NCI-H446 treated with DMSO at 0.1 percent for 48 hours (cell line): ENCODE results near the gene PLEK.
"Not testable (repeated sequence)": the region's sequence is repeated elsewhere in the genome, so short reads cannot be mapped to it uniquely, and the experiment has no call there.

Experiments
- DNase-seq: peaks from one replicate; lab custom pipeline; 2025; lab: John Stamatoyannopoulos, UW

PLEK gene

DNA sequence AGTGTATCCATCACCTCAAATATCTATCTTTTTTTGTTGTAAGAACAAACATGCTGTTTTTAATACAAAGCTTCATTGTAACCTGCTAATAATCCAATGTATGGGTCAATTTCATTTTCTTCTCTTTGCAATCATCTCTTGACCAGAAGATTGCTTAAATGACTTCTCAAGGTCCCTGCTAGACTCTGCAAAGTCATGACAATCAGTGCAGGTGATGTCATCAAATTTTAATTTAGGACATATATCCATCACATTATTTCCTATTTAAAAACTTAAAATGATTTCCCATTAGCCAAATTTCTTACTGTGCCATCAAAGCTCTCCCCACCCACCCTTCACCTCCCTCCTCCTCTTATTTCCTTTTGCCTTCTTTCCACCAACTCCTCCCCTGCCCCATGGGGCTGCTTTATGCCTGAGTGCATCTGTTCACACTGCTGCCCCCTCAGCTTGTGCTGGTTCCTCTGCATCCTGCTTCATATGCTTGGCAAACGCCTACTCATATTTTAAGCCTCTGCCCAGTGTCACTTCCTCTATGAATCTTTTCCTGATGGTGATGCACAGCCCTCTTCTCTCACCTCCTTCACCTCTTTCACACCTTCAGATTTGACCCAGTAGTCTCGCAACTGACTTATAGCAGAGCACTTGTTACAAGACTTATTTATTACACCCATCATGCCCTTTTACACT, 20.3 kb downstream of the PLEK start:
- no peak for DNase-seq

DNA sequence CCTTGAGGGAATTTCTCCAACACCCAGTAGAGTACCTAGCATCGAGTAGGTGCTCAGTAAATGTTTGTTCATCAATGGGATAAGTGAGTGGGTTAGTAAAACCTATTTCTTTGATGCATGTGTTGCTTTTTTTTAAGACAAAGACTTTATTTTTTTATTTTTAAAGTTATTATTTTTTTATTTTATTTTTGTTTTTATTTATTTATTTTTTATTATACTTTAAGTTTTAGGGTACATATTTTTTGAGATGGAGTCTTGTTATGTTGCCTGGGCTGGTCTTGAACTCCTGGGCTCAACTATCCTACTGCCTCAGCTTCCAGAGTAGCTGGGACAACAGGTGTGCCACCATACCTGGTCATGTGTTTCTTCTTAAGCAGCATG, 20.8 kb downstream of the PLEK start:
- no peak for DNase-seq

DNA sequence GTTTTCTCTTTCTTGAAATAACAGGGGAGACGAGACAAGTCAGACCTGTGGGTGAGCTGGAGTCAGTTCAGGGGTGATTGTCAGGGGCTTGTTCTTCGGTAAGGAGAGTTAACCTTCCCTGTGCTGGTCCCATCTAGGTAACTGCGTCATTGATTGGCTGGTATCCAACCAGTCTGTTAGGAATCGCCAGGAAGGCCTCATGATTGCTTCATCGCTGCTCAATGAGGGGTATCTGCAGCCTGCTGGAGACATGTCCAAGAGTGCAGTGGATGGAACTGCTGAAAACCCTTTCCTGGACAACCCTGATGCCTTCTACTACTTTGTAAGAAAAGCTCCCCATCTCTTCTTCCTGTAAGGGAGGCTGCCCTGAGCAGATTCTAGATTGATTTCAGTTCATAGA, 21.3 kb downstream of the PLEK start:
- DNase-seq, result no peak

DNA sequence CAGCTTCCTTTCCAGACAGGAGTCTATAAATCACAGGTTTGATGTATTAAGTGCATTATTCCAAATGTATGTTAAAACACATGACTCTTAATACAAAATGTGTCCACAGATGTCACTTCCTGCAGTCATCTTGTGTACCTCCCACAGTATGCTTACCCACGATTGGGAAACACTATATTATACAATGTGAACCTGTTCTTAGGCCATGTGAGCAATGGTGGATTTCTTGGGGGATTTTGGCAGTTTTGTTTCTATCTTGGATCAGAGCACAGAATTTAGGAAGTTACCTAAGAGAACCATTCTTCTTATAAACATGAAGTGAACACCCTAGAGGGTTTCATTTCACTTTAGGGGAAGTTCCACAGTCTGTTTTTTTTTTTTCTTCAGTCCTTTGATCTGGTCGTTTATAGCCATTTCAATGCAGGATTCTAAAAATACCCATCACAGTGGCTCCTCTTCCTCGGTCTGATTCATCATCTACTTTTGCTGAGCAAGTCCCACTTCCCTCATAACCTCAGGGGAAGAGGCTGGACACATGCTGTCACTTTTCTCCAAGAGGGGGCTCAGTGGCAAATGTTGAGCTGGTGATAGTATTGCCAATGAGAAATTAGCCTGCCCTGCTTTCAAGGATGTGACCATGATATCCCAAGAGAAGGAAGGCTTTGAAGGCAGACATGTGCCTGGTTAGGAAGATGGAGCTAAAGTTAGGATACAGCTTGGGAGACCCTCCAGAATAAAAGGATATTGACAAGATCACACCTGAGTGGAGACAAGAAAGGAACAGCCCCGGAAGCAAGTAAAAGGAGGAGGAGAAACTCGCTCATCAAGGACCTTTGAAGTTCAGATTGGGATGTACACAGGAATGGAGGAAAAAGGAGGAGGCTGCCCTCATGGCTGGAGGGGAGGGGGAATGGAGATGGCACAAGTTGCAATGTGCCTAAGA, 22.6 kb downstream of the PLEK start:
- DNase-seq, result no peak

DNA sequence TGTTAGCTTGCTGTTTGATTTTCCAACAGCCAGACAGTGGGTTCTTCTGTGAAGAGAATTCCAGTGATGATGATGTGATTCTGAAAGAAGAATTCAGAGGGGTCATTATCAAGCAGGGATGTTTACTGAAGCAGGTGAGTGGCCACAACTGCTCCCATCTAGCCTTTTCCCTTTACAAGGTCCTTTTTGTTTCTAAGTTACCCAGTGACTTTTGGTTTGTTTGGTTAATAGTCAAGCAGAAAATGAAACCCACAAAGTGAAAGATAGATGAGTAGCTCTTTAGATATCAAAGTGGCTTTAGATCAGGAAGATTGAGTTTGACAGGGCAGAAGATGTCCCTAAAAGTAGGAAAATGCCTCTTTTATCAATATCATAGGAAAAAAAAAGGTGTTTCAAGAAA, 23.3 kb downstream of the PLEK start:
- no peak for DNase-seq

DNA sequence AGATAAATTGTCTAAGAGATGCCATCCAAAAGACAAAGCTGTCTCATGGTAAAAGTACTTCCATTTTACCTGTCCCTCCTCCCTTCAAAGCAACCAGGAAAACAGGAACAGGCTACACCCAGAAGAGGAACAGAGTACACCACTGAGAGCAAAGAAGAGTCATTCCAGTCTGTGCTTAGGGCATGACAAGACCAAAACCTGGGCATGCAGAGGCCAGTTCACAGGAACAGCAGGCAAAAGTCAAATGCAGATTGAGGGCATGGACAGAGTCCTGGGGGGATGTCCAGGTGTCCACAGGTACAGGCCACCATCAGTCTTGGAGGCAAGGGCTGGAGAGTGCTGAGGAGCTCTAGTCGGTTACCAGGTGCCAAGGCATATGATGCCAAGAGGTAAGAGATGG, 23.7 kb downstream of the PLEK start:
- no peak for DNase-seq

DNA sequence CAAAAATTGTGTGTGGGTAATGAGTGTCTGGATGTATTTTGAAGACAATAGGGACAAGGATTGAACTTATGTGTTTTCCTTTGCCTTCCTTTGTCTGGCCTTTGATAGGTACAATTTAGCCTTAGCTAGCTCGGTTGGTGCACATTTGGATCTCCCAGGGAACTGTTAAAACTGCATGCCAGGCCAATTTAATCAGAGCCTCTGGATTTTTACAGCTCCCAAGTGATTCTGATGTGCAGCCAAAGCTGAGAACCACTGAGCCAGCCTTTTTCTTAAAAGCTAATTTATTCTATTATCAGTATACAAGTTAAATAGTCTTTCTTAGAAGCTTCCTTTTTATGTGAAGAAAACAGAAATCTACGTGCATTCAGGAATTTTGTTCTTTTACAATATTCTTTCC, 25.0 kb downstream of the PLEK start:
- no peak for DNase-seq

DNA sequence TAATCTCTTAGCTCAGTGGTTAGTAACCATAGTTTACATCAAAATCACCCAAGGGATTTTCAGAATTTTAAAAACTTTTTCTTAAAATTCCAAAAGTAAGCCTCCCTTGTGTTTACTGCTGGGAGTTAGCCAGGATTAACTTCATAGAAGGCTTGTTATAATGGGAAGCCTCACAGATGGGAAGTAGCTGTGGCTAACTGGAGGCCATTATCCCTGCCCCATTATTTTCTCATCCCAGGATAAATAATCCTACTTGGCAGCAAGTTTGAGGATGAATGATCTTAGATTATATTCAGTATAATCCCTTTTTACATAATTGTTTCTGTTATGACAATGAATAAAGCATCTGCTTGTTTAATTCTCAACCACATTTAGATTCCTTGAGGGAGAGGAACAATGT, 25.5 kb downstream of the PLEK start:
- DNase-seq, result no peak

DNA sequence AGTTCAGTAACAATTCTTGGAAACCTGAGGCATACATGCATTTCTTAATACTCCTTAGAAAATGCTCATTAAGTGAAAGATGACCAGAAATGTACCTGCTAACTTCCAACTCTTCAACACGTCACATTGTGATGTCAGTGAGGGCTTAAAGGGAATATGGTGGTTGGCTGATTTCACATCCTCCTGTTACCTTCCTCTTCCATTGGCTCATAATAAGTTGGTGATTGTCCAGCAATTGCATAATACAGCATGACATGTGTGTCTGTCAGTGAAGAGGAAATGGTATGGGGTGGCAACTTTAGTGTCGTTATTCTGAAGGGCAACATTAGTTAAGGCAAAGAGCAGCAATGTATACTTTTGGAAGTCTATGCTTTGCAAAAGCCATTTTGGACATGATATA, 26.0 kb downstream of the PLEK start:
- DNase-seq, result no peak

DNA sequence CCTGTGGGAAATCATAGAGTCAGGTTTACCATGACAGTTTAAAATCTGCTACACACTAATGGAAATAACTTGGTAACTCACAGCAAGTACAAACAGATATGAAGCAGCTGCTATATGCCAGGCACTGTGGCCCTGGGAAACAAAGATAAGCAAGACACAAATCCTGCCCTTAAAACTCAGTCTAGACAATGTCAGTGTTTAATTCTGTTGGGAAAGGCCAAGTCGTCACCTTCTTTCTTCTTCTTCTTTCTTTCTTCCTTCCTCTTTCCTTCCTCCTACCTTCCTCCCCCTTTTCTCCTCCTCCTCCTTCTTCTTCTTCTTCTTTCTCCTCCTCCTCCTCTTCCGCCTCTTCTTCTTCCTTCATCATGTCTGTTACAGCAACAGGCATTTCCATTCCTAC, 26.8 kb downstream of the PLEK start:
- no peak for DNase-seq

DNA sequence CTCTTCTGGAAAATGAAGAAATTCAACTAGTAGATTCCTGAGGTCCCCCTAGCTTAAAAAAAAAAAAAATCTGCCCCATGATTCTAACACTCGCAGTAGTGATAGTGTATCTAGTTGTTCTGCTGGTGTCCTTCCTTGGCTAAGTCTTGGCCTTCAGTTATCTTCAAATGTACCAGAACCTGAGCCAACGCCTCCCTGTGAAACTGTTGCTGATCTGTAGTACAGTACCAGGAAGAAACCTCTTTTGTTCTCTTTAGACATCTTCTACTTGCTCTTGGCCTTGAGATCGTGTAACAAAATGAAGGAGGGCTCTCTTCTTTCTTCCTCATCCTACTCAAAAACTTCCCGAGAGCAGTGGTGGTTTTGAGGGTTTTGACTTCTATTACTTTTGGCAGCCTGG, 31.0 kb downstream of the PLEK start:
- no peak for DNase-seq

DNA sequence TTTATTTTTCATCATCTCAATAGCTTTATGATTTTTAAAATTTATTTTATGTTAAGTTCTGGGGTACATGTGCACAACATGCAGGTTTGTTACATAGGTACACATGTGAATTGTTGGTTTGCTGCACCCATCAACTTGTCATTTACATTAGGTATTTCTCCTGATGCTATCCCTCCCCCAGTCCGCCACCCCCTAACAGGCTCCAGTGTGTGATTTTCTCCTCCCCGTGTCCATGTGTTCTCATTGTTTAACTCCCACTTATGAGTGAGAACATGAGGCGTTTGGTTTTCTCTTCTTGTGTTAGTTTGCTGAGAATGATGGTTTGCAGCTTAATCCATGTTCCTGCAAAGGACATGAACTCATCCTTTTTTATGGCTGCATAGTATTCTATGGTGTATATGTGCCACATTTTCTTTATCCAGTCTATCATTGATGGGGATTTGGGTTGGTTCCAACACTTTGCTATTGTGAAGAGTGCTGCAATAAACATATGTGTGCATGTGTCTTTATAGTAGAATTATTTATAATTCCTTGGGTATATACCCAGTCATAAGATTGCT, 32.7 kb downstream of the PLEK start:
- DNase-seq, result not testable (repeated sequence)

DNA sequence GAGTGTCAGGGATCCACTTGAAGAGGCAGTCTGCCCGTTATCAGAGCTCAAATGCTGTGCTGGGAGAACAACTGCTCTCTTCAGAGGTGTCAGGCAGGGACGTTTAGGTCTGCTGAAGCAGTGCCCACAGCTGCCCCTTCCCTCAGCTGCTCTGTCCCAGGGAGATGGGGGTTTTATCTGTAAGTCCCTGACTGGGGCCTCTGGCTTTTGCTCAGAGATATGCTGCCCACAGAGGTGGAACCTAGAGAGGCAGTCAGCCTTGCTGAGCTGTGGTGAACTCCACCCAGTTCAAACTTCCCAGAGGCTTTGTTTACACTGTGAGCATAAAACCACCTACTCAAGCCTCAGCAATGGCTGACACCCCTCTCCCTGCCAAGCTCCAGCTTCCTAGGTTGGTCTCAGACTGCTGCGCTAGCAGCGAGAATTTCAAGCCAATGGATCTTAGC, 38.1 kb downstream of the PLEK start:
- no peak for DNase-seq

DNA sequence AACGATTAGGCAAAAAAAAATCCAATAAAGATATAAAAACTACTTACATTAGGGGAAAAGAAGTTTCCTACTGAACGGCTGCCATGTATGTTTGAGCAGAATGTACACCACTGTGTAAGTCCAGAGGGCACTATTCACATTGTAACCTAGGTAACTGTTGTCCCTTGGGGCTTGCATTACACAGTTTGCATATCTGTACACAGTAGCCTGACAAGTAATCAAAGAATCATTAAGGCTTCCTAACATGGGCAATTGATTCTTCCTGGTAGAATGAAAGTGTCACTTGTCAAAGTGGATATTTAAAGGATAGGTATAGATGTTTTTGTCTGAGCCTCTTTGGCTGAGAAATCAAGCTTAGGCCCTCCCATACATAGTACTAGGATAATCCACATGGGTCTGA, 39.1 kb downstream of the PLEK start:
- no peak for DNase-seq

DNA sequence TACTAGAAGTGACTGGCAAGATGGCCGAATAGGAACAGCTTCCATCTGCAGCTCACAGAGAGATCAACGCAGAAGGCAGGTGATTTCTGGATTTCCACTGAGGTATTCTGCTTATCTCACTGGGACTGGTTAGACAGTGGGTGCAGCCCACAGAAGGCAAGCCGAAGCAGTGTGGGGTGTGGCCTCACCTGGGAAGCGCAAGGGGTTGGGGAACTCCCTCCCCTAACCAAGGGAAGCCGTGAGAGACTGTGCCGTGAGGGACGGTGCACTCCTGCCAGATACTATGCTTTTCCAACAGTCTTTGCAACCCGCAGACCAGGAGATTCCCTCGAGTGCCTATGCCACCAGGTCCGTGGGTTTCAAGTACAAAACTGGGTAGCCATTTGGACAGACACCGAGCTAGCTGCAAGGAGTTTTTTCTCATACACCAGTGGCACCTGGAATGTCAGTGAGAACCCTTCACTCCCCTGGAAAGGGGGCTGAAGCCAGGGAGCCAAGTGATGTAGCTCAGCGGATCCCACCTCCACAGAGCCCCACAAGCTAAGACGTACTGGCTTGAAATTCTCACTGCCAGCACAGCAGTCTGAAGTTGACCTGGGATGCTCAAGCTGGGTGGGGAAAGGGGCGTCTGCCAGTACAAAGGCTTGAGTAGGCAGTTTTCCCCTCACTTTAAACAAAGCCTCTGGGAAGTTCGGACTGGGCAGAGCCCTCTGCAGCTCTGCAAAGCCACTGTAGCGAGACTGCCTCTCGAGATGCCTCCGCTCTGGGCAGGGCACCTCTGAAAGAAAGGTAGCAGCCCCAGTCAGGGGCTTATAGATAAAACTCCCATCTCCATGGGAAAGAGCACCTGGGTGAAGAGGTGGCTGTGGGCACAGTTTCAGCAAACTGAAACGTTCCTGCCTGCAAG, 40.1 kb downstream of the PLEK start:
- DNase-seq, result no peak

DNA sequence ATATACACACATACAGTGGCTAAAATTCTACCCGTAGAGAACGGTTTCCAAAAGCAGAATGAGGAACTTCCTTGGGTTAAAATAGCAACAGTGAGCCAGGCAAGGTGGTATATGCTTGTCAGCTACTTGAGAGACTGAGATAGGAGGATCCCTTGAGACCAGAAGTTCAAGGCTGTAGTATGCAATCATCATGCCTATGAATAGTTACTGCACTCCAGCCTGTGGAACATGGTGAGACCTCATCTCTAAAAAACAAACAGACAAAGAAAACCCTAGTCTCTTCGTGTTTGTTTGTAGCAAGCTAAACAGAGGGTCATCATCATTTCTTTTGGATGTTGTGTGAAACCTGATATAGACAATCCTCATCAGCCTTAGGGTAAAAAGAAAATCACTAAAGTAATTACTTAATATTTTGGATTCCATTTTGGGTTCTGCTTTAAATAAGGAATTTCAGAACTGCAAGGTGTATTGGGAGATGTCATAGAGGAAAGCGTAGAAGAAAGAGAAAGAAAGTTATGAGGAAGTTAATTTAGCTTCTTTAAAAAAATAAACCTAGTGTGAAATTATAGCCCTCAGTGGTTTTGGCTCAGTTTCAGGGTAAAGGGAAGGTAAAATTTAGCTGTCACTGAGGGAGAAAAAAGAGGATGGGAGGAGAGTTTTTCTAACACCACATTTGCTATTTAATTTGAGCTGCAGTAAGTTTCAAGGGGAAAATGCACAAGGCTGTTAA, 46.5 kb downstream of the PLEK start:
- DNase-seq, result no peak

DNA sequence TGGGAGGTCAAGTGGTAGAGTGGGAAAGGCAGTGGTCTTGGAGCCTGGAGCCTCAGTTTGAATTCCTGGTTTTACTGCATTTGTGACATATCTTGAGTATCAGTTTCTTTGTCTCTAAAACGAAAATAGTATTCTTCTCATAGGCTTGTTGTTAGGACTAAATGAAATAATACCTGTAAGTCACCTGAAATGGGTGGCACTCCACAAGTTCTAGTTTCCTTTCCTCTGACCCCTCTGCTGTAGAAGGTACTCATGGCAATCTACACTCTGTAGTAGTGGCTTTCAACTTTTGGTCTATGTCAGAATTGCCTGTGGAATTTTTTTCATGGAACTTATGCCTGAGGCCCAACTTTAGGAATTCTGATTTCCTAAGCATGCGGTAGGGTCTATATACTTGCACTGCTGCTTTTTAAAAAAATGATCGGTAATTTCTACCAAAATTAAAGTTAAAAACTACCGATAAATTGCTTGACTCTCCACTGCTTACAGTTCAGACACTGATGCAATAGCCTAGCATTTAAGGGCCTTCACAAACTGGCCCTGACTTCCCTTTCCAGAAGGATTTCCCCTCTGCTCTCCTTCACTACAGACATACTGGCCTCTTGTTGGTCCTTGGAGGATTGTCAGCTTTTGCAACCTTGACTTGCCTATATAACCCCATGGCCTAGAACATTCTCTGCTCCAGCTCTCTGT, 47.2 kb downstream of the PLEK start:
- no peak for DNase-seq

DNA sequence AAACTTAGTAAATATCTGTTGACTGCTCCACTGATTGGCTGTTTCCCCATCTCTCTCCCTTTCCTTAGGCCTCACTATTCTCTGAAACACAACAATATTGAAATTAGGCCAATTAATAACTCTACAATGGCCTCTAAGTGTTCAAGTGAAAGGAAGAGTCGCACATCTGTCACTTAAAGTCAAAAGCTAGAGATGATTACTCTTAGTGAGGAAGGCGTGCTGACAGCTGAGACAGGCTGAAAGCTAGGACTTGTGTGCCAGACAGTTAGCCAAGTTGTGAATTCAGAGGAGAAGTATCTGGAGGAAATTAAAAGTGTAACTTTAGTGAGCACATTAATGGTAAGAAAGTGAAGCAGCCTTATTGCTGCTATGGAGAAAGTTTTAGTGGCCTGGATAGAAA, 48.4 kb downstream of the PLEK start:
- DNase-seq, result no peak

DNA sequence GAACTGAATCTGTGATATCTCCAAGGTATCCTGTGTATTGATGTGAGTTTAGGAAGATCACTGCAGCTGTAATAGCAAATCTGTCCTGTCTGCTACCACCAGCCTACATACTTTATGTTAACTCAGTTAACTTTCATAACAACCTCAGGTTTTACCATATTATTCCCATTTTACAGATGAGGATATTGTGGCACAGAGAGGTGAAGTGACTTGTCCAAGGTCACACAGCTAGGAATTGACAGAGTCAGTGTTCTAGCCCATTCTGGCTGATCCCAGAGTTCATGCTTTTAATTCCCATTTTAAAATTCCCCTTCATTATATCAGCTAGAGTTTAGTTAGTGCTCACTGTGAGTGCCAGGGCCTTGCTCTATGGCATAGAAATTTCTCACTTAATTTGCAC, 49.4 kb downstream of the PLEK start:
- no peak for DNase-seq

DNA sequence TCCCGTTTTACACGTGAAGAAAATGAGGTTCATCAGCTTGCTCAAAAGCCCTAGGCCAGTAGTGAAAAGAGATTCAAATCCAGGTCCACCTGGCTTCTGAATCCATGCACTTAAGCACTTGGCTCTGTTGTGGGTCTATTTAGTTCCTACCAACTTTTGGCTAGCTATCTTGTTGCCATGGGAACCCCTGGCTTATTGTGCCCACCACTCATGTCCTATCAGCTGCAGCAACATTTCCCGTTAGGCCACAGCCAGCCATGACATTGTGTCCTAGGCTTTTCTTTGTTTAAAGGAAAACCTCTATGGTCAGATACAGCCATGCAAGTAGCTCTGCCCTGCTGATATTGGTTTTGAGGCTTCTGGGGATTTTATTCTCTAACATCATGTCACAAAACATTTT, 49.8 kb downstream of the PLEK start:
- DNase-seq, result no peak

DNA sequence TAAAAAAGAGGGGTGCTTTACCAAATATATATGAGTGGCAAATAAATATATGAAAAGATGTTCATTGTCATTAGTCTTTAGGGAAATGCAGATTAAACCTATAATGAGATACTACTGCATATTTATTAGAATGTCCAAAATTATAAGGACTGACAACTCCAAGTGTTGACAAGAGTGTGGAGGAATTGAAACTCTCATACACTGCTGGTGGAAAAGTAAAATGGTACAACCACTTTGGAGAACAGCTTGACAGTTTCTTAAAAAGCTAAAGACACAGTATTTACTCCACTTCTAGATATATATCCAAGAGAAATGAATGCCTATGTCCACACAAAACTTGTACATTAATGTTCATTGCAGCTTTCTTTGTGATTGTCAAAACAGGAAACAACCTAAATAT, 50.4 kb downstream of the PLEK start:
- DNase-seq, result no peak
